ENCODE measurements around the gene POU2F1. TPM values are rescaled to one million over a fixed set of nuclear protein-coding genes. Genes with fewer than 3 reads are reported as not detected.
A peak's percentile ranks its signal among the peaks of the same experiment; 100 is the strongest.

POU2F1 gene
- total and polyA plus RNA-seq, 11 donors: 2.4 to 13.4 (median 8.8) TPM

DNA sequence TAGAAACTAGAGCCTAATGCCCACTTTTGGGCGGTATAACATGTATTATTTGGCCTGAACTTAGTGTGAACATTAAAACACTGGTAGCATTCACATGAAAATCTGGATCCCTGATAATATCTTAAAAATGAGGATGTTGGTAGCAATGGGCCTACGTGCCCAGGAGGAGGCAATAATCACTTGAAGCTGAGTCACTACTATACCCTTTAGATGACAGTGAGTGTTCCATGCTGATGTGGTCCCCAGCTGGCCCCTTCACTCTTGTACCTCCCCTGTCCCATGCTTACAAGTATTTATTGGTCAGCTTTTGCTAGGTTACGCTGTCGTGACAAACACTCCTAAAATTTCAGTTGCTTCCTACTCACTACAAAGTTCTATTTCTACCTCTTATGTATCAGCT lies 23.0 kb upstream of the POU2F1 start:
- Histone ChIP-seq H3K9me3 (peaks cover 0 to 4% (median 0%) of the 10 kb centered on the region in 12 donors), H3K27ac (no peak overlapping the region), H3K27me3 (no peaks in the 10 kb centered on the region), H3K4me1 (peaks cover 0 to 5% (median 0%) of the 10 kb centered on the region in 12 donors), H3K4me3 (no peak overlapping the region), H3K36me3 (no peaks in the 10 kb centered on the region)
- intact Hi-C loops (cut with DNase I): no loop called here
- DNase-seq: no peak
- no peak for ATAC-seq
- WGBS, 4 donors: 88 to 97% (median 94%) methylated on average over 4 of the region's 4 CpGs
- TF ChIP-seq, protein P1, sequence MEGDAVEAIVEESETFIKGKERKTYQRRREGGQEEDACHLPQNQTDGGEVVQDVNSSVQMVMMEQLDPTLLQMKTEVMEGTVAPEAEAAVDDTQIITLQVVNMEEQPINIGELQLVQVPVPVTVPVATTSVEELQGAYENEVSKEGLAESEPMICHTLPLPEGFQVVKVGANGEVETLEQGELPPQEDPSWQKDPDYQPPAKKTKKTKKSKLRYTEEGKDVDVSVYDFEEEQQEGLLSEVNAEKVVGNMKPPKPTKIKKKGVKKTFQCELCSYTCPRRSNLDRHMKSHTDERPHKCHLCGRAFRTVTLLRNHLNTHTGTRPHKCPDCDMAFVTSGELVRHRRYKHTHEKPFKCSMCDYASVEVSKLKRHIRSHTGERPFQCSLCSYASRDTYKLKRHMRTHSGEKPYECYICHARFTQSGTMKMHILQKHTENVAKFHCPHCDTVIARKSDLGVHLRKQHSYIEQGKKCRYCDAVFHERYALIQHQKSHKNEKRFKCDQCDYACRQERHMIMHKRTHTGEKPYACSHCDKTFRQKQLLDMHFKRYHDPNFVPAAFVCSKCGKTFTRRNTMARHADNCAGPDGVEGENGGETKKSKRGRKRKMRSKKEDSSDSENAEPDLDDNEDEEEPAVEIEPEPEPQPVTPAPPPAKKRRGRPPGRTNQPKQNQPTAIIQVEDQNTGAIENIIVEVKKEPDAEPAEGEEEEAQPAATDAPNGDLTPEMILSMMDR (IDR thresholded peaks at IDR 0.05): no peak
- no peak for TF ChIP-seq POLR2A (IDR thresholded peaks at IDR 0.05)

DNA sequence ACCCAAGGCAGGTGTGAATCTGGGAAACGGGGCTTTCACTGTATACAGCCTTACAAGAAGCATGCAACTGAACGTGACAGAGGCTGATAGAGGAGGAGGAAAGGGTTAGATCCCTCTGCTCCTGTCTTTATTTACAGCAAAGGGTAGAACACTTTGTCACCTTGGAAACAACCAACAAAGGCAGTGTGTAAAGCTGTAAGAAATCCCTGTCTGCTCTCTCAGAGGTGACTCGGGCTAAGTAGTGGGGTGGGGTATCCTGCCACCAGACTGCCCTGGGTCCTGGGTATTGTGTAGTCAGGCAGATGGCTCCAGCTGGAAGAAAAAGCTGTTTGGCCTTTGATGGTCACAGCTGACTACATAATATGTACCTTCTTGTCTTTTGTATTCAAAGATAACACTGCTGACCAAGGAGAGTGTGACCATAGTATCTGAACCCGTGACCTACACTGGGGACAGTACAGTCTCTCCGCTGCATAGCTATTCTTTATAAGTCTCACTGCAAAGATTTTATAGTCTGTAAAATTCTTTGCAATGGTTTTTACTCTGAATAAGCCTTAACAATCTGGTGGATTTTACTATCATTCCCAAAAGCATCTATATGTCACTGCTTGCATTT lies 22.1 kb upstream of the POU2F1 start:
- TF ChIP-seq, protein P1 (IDR thresholded peaks at IDR 0.05): no peak
- TF ChIP-seq POLR2A (IDR thresholded peaks at IDR 0.05): no peak
- H3K27me3 ChIP-seq: no peaks in the 10 kb centered on the region
- no peak overlapping the region for H3K27ac ChIP-seq
- H3K9me3 ChIP-seq: peaks cover 0 to 4% (median 0%) of the 10 kb centered on the region in 12 donors
- ATAC-seq (peak; percentile 46 to 71 (median 58)), DNase-seq (no peak)
- intact Hi-C loops (cut with DNase I): no loop called here
- H3K4me1 ChIP-seq: peaks cover 0 to 5% (median 0%) of the 10 kb centered on the region in 12 donors
- H3K36me3 ChIP-seq: no peaks in the 10 kb centered on the region
- WGBS, 4 donors: 50 to 58% (median 51%) methylated on average over 5 of the region's 5 CpGs
- H3K4me3 ChIP-seq: no peak overlapping the region

- intact Hi-C loops (cut with DNase I): loop anchor here in 2 of 10 donors (10.0 kb wide), 2 partner anchors 75 to 295 kb away; no protein-coding TSS in a partner anchor
- TF ChIP-seq POLR2A (IDR thresholded peaks at IDR 0.05): no peak
- TF ChIP-seq, protein P1 (IDR thresholded peaks at IDR 0.05): no peak
- WGBS, 4 donors: 85 to 91% (median 88%) methylated on average over 2 of the region's 2 CpGs
- Histone ChIP-seq H3K27me3 (no peaks in the 10 kb centered on the region), H3K27ac (no peak overlapping the region), H3K36me3 (no peaks in the 10 kb centered on the region), H3K4me1 (peaks cover 0 to 5% (median 0%) of the 10 kb centered on the region in 12 donors), H3K4me3 (no peak overlapping the region), H3K9me3 (peaks cover 0 to 4% (median 1%) of the 10 kb centered on the region in 12 donors)
- DNase-seq (no peak), ATAC-seq (no peak)
Observed at GRCh38 chr1:167199656-167200055, 21.0 kb upstream of the POU2F1 start.

DNA sequence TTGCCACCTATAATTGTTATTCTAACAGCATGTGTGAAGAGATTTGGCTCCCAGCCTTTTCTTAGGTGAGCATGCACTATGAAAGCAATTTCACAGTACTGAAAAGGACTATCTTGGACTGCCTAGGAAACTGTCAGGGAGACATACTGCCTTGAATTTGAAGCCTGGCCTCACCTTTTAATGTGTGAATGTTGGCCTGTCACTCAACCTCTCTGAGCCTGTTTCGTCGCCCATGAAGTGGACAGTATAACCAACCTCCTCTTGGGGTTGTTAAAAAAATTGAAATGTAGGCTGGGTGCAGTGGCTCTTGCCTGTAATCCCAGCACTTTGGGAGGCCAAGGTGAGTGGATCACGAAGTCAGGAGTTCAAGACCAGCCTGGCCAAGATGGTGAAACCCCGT lies 20.4 kb upstream of the POU2F1 start:
- Histone ChIP-seq H3K4me3 (no peak overlapping the region), H3K36me3 (no peaks in the 10 kb centered on the region), H3K9me3 (peaks cover 0 to 9% (median 3%) of the 10 kb centered on the region in 12 donors), H3K27ac (no peak overlapping the region), H3K27me3 (no peaks in the 10 kb centered on the region), H3K4me1 (peaks cover 0 to 5% (median 0%) of the 10 kb centered on the region in 12 donors)
- 83 to 93% (median 92%) methylated on average over 4 of the region's 4 CpGs for WGBS, 4 donors
- DNase-seq (no peak), ATAC-seq (no peak)
- intact Hi-C loops (cut with DNase I): loop anchor here in 2 of 10 donors (10.0 kb wide), 2 partner anchors 75 to 295 kb away; no protein-coding TSS in a partner anchor
- TF ChIP-seq POLR2A (IDR thresholded peaks at IDR 0.05): no peak
- TF ChIP-seq, protein P1 (IDR thresholded peaks at IDR 0.05): no peak
